Parathyroid adenoma (tissue), 2 donors: Measurements from ENCODE around the gene CAV3.
"Not testable (repeated sequence)": the region's sequence is repeated elsewhere in the genome, so short reads cannot be mapped to it uniquely, and the experiment has no call there.

Source experiments
- H2AFZ ChIP-seq: fragments of 300-600 bp; sonication (generic); one replicate; pipeline ENCODE4 v1.7.0; 2017; ENCODE audit warnings: antibody characterized with exemption, mild to moderate bottlenecking
- H3K27ac ChIP-seq: fragments of 300-600 bp; sonication (generic); one replicate; pipeline ENCODE4 v1.7.0; 2017
- H3K27me3 ChIP-seq: fragments of 300-600 bp; sonication (generic); one replicate; pipeline ENCODE4 v1.7.0; 2017; ENCODE audit warnings: low read length; ENCODE audit not compliant: control insufficient read depth, insufficient read depth
- H3K36me3 ChIP-seq: fragments of 300-600 bp; sonication (generic); one replicate; pipeline ENCODE4 v1.7.0; 2017; ENCODE audit warnings: low read length; ENCODE audit not compliant: control insufficient read depth, insufficient read depth
- H3K4me1 ChIP-seq: fragments of 300-600 bp; sonication (generic); one replicate; pipeline ENCODE4 v1.7.0; 2017; ENCODE audit warnings: control low read depth
- H3K4me2 ChIP-seq: fragments of 300-600 bp; sonication (generic); one replicate; pipeline ENCODE4 v1.7.0; 2017; ENCODE audit warnings: low read length
- H3K4me3 ChIP-seq: fragments of 300-600 bp; sonication (generic); one replicate; pipeline ENCODE4 v1.7.0; 2017; ENCODE audit warnings: low read depth, low read length
- H3K79me2 ChIP-seq: fragments of 300-600 bp; sonication (generic); one replicate; pipeline ENCODE4 v1.7.0; 2017; ENCODE audit warnings: control low read depth
- H3K9ac ChIP-seq: fragments of 300-600 bp; sonication (generic); one replicate; pipeline ENCODE4 v1.7.0; 2017; ENCODE audit warnings: mild to moderate bottlenecking
- H3K9me3 ChIP-seq: fragments of 300-600 bp; sonication (generic); one replicate; pipeline ENCODE4 v1.7.0; 2017; ENCODE audit warnings: low read length; ENCODE audit not compliant: control insufficient read depth
- CTCF ChIP-seq: fragments of 300-600 bp; sonication (generic); IDR thresholded peaks from one replicate; pipeline ENCODE4 v1.7.0; 2017; ENCODE audit warnings: antibody characterized with exemption, mild to moderate bottlenecking
- donor health status: primary hyperparathyroidism.

Gene CAV3

GRCh38 chr3:8709801-8710507 is 23.6 kb upstream of the CAV3 start:
- H3K27me3 ChIP-seq: no peaks in the 10 kb centered on the region
- no peaks in the 10 kb centered on the region for H3K36me3 ChIP-seq
- H3K79me2 ChIP-seq: no peaks in the 10 kb centered on the region
- no peak overlapping the region for H3K9ac ChIP-seq
- no peak overlapping the region for H3K4me2 ChIP-seq
- H3K4me3 ChIP-seq: no peak overlapping the region
- H3K9me3 ChIP-seq: no peaks in the 10 kb centered on the region
- TF ChIP-seq CTCF: no peak
- H3K4me1 ChIP-seq: no peaks in the 10 kb centered on the region
- no peak overlapping the region for H3K27ac ChIP-seq
- H2AFZ ChIP-seq: no peak overlapping the region

DNA sequence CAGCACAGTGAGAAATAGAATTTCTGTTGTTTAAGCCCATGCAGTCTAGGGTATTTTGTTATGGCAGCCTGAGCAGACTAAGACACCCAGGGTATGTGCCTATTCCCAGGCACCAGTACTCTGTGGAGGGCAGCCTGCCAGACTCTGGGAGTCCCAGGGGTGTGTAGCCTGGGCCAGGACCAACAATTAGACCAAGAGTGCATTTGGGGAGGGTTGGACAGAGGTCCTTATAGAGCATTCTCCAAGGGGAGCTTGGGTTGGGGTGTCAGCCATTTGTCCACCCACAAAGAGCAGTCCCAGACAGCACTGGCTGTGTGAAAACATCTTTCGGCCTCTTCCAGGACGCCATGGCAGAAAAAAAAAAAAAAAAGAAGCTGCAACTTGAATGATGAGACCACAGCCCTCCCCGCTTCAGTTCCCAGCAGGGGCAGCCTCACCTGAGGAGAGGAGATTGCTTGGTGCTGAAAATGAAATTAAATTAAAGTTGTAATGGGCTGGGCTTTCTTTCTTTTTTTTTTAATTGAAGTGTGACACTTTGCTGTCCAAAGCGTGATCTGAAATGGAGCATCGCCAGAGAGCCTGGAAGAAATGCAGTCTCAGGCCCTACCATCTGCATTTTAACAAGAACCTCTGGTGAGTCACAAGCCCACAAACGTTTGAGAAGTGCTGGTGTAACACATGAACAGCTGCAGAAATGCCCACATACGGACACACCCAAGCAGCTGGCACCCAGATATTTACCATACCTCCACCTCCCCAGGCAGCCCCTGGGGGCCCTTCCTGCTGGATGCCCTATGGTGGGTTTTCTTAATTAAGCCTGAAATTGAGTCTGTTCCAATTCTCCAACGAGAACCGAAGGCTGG is 21.3 kb upstream of the CAV3 start:
- no peaks in the 10 kb centered on the region for H3K27me3 ChIP-seq
- no peak overlapping the region for H3K27ac ChIP-seq
- TF ChIP-seq CTCF: no peak
- H3K4me1 ChIP-seq: no peaks in the 10 kb centered on the region
- H3K4me2 ChIP-seq: no peak overlapping the region
- H3K79me2 ChIP-seq: no peaks in the 10 kb centered on the region
- no peak overlapping the region for H3K9ac ChIP-seq
- H3K36me3 ChIP-seq: no peaks in the 10 kb centered on the region
- H3K9me3 ChIP-seq: no peaks in the 10 kb centered on the region
- H2AFZ ChIP-seq: no peak overlapping the region
- no peak overlapping the region for H3K4me3 ChIP-seq

- Histone ChIP-seq H2AFZ (no peak overlapping the region), H3K36me3 (no peaks in the 10 kb centered on the region), H3K9ac (no peak overlapping the region), H3K4me3 (no peak overlapping the region), H3K4me2 (no peak overlapping the region), H3K79me2 (no peaks in the 10 kb centered on the region), H3K9me3 (no peaks in the 10 kb centered on the region), H3K4me1 (no peaks in the 10 kb centered on the region), H3K27ac (no peak overlapping the region), H3K27me3 (no peaks in the 10 kb centered on the region)
- TF ChIP-seq CTCF: no peak
Observed at GRCh38 chr3:8712908-8713255, 20.7 kb upstream of the CAV3 start.

- H3K79me2 ChIP-seq: no peaks in the 10 kb centered on the region
Observed at GRCh38 chr3:8713901-8714759, 19.5 kb upstream of the CAV3 start.

GRCh38 chr3:8715757-8716156 is 17.8 kb upstream of the CAV3 start:
- H3K4me3 ChIP-seq, H3K36me3 ChIP-seq, H3K79me2 ChIP-seq, H2AFZ ChIP-seq, H3K27ac ChIP-seq, H3K27me3 ChIP-seq, H3K9ac ChIP-seq, H3K9me3 ChIP-seq, H3K4me2 ChIP-seq, H3K4me1 ChIP-seq: not testable (repeated sequence)

More at GRCh38 chr3:8713901-8714759, 19.5 kb upstream of the CAV3 start:
- H3K9me3 ChIP-seq: no peaks in the 10 kb centered on the region
- no peak overlapping the region for H3K4me3 ChIP-seq
- no peaks in the 10 kb centered on the region for H3K27me3 ChIP-seq
- no peak overlapping the region for H2AFZ ChIP-seq
- no peak overlapping the region for H3K4me2 ChIP-seq
- no peak overlapping the region for H3K27ac ChIP-seq
- no peak overlapping the region for H3K9ac ChIP-seq
- TF ChIP-seq CTCF: no peak
- no peaks in the 10 kb centered on the region for H3K4me1 ChIP-seq
- no peaks in the 10 kb centered on the region for H3K36me3 ChIP-seq
